Activated CD8-positive, alpha-beta T cell treated with anti-CD3 and anti-CD28 coated beads for 36 hours (primary cell): ENCODE results near the gene BMI1. TPM values are rescaled to one million over a fixed set of nuclear protein-coding genes. Genes with fewer than 3 reads are reported as not detected.
A peak's percentile ranks its signal among the peaks of the same experiment; 100 is the strongest.

Source experiments
- ATAC-seq: fragments of 200-7000 bp; cut with Tn5 transposase; one replicate; pipeline ENCODE4 v1.10.0; 2021; ENCODE audit warnings: mild to moderate bottlenecking, moderate library complexity
- CTCF ChIA-PET: fragments of 350-600 bp; sonication (Branson Sonifier 250); formaldehyde crosslinking; loops from one replicate; lab custom pipeline; 2021; ENCODE audit warnings: antibody characterized with exemption; lab: Charles Lee
- POLR2A ChIA-PET: fragments of 350-600 bp; sonication (Branson Sonifier 250); formaldehyde crosslinking; loops from one replicate; lab custom pipeline; 2021; ENCODE audit warnings: antibody characterized with exemption; lab: Charles Lee
- DNase-seq: peaks from one replicate; pipeline ENCODE4 v3.0.0-alpha.2; 2020
- H3K27ac Mint-ChIP-seq: one replicate; pipeline ENCODE4 v1.8.0; 2021; ENCODE audit warnings: mild to moderate bottlenecking, mixed read lengths
- H3K27me3 Mint-ChIP-seq: one replicate; pipeline ENCODE4 v1.8.0; 2021; ENCODE audit warnings: mixed read lengths
- H3K36me3 Mint-ChIP-seq: one replicate; pipeline ENCODE4 v1.8.0; 2021; ENCODE audit warnings: low read depth, mixed read lengths
- H3K4me1 Mint-ChIP-seq: one replicate; pipeline ENCODE4 v1.8.0; 2021; ENCODE audit warnings: low read depth, mixed read lengths
- H3K4me3 Mint-ChIP-seq: one replicate; pipeline ENCODE4 v1.8.0; 2021; ENCODE audit warnings: mild to moderate bottlenecking, moderate library complexity, mixed read lengths
- H3K9me3 Mint-ChIP-seq: one replicate; pipeline ENCODE4 v1.8.0; 2021; ENCODE audit warnings: mixed read lengths
- CTCF ChIP-seq: fragments of 200-600 bp; IDR thresholded peaks from one replicate; pipeline ENCODE4 v1.8.0; 2022; ENCODE audit warnings: antibody characterized with exemption, mild to moderate bottlenecking
- intact Hi-C: fragments of 100-400 bp; cut with micrococcal nuclease; formaldehyde crosslinking; loops from one replicate; pipeline ENCODE4 v1.10.0; 2022
- total RNA-seq, 2 experiments: library from RNA; stranded (reverse); gene quantifications; one replicate each; pipeline ENCODE4 v1.2.3, GENCODE V29; 2021

Gene BMI1
- total RNA-seq, 2 experiments from 2014 or later, result 38.7 to 41.4 TPM

- POLR2A ChIA-PET, result interaction anchor here (0.8 to 2.7 kb wide), 4 partner anchors 11 to 129 kb away, joined by 3 to 6 read pairs (median 4); no protein-coding TSS in a partner anchor
- H3K27ac Mint-ChIP-seq, result no peak within 1 kb of the TSS
- ATAC-seq (peak; percentile 34), DNase-seq (peak; percentile 73)
- H3K4me1 Mint-ChIP-seq, result peaks cover 15% of the 10 kb centered on the region
- intact Hi-C loops, result loop anchor here (10.0 kb wide), 1 partner anchor 639 kb away; no protein-coding TSS in a partner anchor
- CTCF ChIA-PET, result interaction anchor here (0.8 to 0.9 kb wide), 3 partner anchors 22 to 84 kb away, joined by 3 read pairs; no protein-coding TSS in a partner anchor
- H3K27me3 Mint-ChIP-seq, result peaks cover 52% of the 10 kb centered on the region
- TF ChIP-seq CTCF, result no peak
- peaks cover 8% of the 10 kb centered on the region for H3K9me3 Mint-ChIP-seq
- peak within 1 kb of the TSS; percentile 56 for H3K4me3 Mint-ChIP-seq
- peaks cover 6% of the 10 kb centered on the region for H3K36me3 Mint-ChIP-seq
These were observed 24.6 kb downstream of the BMI1 start, which contains the start of gene SPAG6 for GRCh38 chr10:22345301-22346095. SPAG6 (plus strand) TSS chr10:22345496; CDS start chr10:22345612, 116 bp downstream.

- peak overlapping the region; percentile 33 for H3K4me3 Mint-ChIP-seq
- peaks cover 6% of the 10 kb centered on the region for H3K36me3 Mint-ChIP-seq
- H3K9me3 Mint-ChIP-seq, result peaks cover 8% of the 10 kb centered on the region
- H3K27ac Mint-ChIP-seq, result no peak overlapping the region
- ChIA-PET CTCF (no interaction called here), POLR2A (interaction anchor here (1.6 kb wide), 1 partner anchor 128 kb away, joined by 5 read pairs; no protein-coding TSS in a partner anchor)
- H3K4me1 Mint-ChIP-seq, result peaks cover 15% of the 10 kb centered on the region
- TF ChIP-seq CTCF, result no peak
- intact Hi-C loops, result loop anchor here (10.0 kb wide), 1 partner anchor 639 kb away; no protein-coding TSS in a partner anchor
- peaks cover 52% of the 10 kb centered on the region for H3K27me3 Mint-ChIP-seq
- DNase-seq (no peak), ATAC-seq (no peak)
These were observed 25.3 kb downstream of the BMI1 start for GRCh38 chr10:22346096-22346661.

- CTCF ChIA-PET, result interaction anchor here (0.9 to 1.3 kb wide), 2 partner anchors 9 to 340 kb away, joined by 5 to 6 read pairs; no protein-coding TSS in a partner anchor
These were observed 28.9 kb downstream of the BMI1 start for GRCh38 chr10:22349755-22350154.

GRCh38 chr10:22351131-22351703, 30.3 kb downstream of the BMI1 start:
- H3K4me1 Mint-ChIP-seq, result no peaks in the 10 kb centered on the region
- ChIA-PET POLR2A (no interaction called here), CTCF (no interaction called here)
- intact Hi-C loops, result no loop called here
- peaks cover 18% of the 10 kb centered on the region for H3K27me3 Mint-ChIP-seq
- ATAC-seq, result no peak
- H3K9me3 Mint-ChIP-seq, result peaks cover 3% of the 10 kb centered on the region
- H3K36me3 Mint-ChIP-seq, result peaks cover 2% of the 10 kb centered on the region
- no peak overlapping the region for H3K4me3 Mint-ChIP-seq
- no peak overlapping the region for H3K27ac Mint-ChIP-seq
- TF ChIP-seq CTCF, result no peak
- DNase-seq, result no peak

More at GRCh38 chr10:22349755-22350154, 28.9 kb downstream of the BMI1 start:
- intact Hi-C loops, result loop anchor here (10.0 kb wide), 1 partner anchor 635 kb away; no protein-coding TSS in a partner anchor
- H3K4me3 Mint-ChIP-seq, result no peak overlapping the region
- DNase-seq (no peak), ATAC-seq (no peak)
- no peak overlapping the region for H3K27ac Mint-ChIP-seq
- no peak for TF ChIP-seq CTCF
- peaks cover 5% of the 10 kb centered on the region for H3K9me3 Mint-ChIP-seq
- peaks cover 4% of the 10 kb centered on the region for H3K36me3 Mint-ChIP-seq
- POLR2A ChIA-PET, result interaction anchor here (1.2 kb wide), 1 partner anchor 9 kb away, joined by 5 read pairs; no protein-coding TSS in a partner anchor
- H3K27me3 Mint-ChIP-seq, result peaks cover 28% of the 10 kb centered on the region
- H3K4me1 Mint-ChIP-seq, result peaks cover 6% of the 10 kb centered on the region
